Stimulated activated CD4-positive, alpha-beta T cell treated with anti-CD3 and anti-CD28 coated beads, Interleukin-1b, Interleukin-23, amount 100 ng/mL, for 48 hours (primary cell): ENCODE measurements around the gene PRKCSH.
"Not testable (repeated sequence)": the region's sequence is repeated elsewhere in the genome, so short reads cannot be mapped to it uniquely, and the experiment has no call there.

Experiments used
- DNase-seq: peaks from one replicate; pipeline ENCODE4 v3.0.0-alpha.2; 2020

The PRKCSH gene, protein sequence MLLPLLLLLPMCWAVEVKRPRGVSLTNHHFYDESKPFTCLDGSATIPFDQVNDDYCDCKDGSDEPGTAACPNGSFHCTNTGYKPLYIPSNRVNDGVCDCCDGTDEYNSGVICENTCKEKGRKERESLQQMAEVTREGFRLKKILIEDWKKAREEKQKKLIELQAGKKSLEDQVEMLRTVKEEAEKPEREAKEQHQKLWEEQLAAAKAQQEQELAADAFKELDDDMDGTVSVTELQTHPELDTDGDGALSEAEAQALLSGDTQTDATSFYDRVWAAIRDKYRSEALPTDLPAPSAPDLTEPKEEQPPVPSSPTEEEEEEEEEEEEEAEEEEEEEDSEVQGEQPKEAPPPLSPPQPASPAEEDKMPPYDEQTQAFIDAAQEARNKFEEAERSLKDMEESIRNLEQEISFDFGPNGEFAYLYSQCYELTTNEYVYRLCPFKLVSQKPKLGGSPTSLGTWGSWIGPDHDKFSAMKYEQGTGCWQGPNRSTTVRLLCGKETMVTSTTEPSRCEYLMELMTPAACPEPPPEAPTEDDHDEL

DNA sequence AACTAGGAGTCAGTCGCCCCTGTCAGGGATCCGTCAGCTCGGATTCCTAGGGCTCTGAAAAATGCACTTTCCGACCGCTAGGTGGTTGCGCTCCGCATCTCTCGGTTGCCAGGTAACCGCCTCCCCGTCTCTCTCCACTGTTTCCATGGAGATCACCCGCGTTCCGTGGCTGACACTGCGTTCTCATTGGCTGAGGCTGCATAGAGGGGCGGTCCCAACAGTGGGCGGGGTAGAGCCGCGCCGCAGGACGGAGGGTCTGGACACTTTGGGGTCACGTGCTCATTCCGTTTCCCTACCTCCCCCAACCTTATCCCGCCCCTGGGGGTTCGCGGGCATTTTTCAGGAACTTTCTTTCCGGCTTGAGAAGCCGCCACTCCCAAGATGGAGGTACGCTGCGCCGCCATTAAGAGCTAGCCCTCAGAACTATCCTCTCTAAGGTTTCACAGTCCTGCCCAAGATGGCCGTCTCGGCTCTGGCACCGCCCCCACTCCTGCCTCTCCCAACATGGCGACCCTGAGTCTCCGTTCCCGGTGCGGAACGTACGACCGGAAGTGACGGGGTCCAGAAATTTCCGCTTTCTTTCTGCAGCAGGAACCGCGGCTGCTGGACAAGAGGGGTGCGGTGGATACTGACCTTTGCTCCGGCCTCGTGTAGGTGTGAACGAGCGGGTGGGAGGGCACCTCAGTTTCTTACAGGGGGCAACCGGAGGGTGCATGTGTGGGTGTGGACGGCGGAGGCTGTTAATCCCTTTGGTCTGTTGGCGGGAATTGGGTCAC lies at the start of gene PRKCSH, which contains the start of gene ODAD3:
Gene PRKCSH, plus strand, starts transcription at position 579 of the 776 bp plus-strand sequence. CDS start 483 bp downstream, outside the sequence.
Gene ODAD3, minus strand, starts transcription at position 65 of the 776 bp plus-strand sequence. CDS start 105 bp downstream, outside the sequence.
- DNase-seq = peak; percentile 100

DNA sequence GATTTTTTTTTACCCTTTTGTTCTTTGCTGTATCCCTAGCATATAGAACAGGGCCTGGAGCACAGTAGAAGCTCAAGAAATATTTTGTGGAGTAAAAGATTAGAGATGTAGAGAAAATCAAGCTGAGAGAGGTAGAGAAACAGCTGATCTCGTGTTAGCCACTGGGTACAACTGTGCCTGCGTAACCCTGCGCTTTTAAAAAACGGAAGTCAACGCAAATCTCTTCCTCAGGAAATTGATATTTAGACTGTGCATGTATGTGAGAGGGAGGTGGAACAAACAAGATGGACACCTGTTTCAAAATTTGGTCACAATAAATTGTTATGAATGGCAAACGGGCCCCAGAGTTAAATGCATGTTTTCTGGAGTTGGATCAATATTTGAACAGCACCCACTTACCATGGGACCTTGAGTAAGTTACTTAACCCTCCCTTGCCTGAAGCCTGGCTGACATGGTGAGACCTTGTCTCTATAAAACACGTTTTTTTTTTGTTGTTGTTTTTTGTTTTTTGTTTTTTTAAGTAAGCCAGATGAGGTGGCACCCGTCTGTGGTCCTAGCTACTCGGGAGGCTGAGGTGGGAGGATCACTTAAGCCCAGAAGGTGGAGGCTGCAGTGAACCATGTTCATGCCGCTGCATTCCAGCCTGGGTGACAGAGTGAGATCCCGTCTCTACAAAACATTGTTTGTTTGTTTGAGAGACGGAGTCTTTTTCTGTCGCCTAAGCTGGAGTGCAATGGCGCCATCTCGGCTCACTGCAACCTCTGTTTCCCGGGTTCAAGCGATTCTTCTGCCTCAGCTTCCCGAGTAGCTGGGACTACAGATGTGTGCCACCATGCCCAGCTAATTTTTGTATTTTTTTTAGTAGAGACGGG lies 48.0 kb upstream of the PRKCSH start:
- no peak for DNase-seq

DNA sequence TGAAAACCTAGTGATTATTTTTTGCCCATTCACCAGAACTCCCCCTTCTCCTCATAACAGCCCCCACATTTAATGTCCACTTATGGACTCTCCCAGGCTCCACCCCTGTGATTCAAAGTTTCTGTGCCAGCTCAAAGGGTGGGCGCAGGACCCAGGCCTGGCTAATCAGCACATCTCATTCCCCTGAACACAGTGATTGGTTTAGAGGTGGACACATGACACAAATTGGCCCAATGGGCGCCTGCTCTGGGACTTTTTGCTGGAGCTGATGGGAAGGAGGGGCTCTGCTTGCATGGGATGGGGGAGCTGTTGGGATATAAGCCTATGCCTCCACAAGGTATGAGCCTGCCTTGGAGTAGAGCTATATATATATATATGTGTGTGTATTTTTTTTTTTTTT lies 45.1 kb upstream of the PRKCSH start:
- no peak for DNase-seq

DNA sequence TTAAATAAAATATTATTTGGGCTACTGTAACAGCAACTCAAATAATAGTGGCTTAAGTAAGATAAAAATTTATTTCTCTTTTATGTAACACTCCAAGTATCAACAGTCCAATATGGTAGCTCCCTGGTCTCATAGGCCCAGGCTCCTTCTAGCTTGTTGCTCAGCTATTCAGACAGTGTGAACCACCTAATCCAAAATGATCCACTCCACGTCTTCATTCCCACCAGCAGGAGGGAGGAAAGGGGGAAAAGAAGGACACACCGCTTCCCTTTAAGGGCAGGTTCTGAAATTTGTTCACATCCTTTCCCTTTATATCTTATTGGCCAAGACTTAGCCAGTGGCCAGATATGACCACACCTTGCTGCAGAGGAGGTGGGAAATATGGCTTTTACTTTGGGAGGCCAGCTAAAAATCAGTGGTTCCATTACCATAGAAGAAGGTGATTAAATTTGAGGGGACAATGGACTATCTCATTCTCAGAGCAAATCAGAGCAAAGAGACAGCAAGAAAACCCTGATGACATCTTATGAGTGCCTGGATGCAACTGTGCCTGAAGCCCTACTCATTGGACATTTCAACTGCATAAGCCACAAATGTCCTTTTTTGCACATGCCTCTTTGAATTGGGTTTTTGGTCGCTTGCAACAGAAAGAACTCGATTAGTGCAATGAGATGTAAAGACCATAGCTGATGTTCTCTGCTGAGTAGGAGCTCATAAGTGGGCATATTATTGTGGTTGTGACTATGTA lies 44.3 kb upstream of the PRKCSH start:
- no peak for DNase-seq

DNA sequence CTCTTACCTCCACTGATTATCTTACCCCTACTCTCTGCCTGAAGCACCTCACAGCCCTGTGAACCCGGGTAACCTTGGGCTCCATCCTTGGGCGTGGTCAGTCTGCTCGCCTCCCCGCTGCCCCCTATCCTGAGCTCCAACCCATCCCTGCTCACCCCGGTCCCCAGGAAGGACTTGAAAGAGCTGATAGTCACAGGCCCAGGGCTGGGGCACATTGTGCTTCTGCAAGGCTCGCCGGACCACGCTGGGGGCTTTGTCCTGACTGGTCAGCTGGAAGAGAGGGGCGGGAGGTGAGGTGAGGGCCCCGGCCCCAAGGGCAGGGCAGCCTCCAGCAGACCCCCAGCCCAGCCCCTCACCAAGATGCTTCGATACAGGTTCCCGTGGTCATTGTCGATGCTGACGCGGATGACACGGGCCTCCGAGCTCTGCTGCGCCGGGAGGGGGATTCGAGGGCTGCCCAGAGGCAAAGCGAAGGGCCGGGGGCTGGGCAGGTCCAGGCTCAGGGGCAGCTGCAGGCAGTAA lies 38.3 kb upstream of the PRKCSH start:
- no peak for DNase-seq

DNA sequence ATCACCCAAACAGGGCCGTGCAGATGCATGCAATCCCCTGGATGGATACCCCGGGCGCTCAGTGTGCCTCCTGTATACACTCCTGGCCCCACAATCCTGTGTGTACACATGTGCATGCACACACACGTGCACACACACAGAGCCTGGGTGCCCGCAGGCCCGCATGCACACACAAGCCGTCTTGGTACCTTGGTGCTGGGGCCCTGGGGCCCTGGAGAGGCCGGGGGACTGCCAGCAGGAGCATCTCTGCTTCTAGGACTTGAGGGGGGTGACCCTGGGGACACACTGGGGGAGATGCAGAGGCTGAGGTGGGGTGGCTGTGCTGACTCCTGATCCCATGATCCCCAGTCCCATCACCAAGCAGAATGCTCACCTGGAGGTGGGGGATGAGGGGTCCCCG lies 35.8 kb upstream of the PRKCSH start:
- no peak for DNase-seq

DNA sequence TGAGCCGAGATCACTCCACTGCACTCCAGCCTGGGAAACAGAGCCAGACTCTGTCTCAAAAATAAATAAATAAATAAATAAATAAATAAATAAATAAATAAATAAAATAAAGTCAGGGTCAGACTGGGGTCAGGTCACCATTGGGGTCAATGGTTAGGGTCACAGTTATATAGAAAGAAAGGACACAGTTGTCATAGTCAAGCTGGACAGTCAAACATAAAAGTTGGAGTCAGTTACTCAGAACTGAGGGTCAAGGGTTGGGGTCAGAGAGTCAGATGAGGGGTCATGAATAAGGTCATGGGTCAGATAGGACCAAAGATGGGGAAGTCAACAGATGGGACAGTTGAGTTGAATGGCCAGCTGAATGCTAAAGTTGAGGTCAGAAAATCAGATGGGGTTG lies 34.6 kb upstream of the PRKCSH start:
- DNase-seq = no peak

DNA sequence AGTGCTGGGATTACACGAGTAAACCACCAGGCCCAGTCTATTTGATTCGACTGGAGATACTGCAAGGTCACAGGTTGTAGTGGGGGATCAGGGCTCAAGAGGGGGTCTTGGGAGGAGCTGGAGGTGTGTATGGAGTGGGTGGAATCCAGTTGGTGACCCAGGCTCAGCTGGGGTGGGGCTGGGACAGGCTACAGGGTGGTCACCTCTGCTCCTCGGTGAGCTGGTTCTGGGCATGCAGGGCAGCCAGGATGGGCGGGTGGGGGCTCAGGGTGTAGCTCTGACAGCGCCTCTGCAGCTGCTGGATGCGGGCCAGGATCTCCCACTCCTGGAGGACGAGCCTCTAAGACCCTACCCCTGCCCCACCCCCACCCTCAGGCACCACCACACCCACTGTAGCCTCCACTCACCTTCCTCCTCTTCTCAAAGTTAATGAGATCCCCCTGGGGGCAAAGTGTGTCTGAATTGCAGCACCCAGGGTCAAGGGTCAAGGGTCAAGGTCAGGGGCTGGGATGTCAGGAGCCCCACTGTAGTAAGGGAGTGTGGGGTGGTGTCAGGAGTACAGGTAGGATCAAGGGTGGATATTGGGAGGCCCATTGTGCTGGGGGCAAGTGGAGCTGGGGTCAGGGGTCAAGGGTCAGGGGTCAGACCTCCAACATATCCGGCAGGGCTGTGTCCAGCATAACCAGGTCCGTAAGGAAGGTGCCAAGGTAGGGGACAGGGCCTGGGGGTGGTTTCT lies 33.5 kb upstream of the PRKCSH start:
- DNase-seq = no peak

DNA sequence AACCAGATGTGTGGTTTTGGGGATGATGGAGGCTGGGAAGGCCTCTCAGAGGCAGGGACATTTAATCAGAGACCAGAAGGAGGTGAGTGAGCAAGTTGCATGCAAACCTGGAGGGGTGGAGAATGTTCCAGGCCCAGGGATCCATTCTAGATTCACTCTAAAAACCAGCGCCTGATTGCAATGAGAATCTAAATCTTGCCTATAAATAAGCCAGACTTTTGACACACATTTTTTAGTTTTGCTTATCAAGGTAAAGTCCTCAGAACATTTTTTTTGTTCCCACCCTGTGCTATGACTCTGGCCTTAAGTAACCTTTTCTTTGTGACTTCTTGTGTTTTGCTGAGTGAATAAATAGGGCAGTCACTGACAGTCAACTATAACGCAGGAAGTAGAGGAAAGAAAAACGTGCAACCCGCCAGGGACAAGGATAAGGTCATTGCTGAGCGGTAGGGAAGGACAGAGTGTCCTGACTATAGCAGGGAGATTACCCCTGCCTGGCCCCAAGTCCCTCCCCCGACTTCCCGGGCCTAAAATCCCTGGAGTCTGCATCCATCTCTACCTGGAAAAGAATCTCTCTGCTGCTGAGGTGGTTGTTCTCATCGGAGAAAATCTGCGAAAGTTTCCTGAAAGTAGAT lies 30.7 kb upstream of the PRKCSH start:
- no peak for DNase-seq

DNA sequence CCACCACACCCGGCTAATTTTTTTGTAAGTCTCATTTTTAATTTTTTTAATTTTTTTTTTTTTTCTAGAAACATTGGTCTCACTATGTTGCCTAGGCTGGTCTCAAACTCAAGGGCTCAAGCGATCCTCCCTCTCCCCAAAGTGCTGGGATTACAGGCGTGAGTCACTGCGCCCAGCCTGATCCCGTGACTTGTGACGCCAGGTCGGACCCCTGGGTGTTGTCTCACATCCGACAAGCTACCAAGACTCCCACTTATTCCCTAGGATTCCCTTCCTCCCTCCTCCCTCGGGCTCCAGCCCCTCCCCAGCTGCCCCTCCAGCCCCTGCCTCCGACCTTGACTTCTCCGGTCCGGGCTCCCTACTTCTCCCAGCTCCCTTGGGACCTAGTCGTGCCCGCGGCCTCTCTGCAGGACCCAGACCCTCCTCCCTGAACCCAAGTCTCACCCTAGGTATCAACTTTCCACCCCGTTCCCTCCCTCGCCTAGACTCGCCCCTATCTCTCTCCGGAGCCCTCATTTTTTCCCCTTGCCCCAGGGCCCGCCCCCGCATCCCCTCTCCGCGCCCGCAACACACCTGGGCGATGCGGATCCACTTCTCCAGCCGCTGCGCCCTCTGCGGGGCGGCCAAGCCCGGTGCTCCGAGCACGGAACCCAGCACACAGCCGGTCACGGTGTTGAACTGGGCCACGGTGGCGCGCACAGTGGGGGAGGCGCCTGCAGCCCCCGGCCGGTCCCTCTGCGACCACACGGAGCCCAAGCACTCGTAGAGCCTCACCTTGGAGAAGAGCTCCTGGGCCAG lies 29.4 kb upstream of the PRKCSH start:
- peak; percentile 37 for DNase-seq

DNA sequence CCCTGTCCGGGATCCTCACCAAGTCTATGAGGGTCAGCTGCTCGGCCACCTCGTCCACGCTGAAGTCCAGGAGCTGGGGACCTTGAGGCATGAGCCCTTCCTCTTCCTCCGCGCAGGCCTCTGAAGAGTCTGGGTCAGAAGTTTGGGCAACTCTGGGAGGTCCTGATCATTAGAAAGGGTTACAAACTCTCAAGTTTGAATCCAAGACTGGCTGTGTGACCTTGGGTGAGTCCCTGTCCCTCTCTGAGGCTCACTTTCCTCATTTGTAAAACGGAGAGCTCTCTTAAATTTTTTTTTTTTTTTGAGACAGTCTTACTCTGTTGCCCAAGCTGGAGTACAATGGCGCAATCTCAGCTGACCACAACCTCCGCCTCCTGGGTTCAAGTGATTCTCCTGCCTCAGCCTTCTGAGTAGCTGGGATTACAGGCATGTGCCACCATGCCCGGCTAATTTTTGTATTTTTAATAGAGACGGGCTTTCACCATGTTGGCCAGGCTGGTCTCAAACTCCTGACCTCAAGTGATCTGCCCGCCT lies 28.7 kb upstream of the PRKCSH start:
- DNase-seq = not testable (repeated sequence)

DNA sequence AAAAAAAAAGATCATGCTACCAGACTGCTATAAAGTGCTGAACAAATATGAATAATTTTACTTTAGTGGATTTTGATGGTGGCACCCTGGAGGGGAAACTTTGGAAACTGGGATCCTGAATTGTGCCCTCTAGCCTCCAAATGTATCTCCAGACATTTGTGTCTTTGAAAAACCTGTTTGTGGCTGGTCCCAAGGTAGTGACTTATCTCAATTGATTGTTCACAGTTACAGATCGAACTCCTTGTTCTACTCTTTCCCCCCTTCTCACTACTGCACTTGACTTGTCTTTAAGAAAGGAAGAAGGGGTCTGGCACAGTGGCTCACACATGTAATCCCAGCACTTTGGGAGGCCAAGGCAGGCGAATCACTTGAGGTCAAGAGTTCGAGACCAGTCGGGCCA lies 26.8 kb upstream of the PRKCSH start:
- no peak for DNase-seq

DNA sequence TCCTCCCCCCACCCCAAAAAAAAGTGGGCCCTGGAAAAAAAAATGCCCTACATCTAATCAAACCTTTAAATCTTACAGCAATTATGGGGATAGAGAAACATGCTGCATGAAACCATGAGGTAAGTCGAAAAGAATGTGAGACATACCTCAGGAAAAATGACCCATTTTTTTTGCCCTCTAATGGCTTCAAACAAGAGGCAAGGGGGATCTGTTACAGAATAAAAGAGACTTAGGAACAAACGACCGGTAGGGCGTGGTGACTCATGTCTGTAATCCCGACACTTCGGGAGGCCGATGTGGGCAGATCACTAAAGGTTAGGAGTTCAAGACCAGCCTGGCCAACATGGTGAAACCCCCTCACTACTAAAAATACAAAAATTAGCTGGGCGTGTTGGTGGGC lies 24.8 kb upstream of the PRKCSH start:
- no peak for DNase-seq

DNA sequence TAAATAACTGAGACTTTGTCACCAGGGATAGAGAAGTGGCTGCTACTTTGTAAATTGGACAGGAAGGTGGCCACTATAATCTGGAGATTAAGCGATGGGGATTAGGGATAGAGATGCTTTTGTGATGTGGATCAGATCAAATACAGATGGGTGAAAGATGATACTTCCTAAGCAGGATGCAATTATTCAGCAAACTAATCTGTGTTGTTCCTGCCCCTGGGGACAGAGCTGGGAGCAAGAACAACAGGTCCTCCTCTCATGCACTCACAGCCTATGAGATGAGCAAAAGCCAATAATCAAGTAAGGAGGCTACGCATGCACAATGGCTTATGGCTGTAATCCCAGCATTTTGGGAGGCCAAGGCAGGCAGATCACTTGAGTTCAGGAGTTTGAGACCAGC lies 20.9 kb upstream of the PRKCSH start:
- no peak for DNase-seq

DNA sequence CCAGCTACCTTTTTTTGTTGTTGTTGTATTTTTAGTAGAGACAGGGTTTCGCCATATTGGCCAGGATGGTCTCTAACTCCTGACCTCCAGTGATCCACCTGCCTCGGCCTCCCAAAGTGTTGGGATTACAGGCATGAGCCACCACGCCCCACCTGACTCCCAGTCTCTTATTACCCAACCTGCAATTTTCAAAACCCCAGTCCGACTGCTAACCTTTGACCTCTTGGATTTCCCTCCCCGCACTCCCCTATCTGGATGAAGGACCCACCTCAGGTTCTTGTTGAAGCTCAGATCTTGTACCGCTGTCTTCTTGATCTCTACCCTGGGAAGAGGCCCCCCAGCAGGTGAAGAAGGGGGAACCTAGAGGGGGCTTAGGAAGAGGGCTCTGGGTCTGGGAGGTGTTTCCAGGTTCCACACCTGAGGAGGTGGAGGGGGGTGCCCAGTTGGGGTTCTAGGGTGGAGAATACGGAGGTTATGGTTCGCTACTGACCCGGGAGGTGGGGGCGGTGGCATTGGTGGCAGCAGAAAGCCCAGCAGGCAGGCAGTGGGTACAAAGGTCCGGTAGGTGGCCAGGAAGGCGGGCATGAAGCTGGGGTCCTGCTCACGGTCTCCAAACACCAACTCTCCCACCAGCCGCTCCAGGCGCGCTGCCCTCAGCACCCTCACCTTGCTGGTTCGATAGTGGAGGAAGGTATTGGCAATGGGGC lies 18.9 kb upstream of the PRKCSH start:
- DNase-seq = no peak

DNA sequence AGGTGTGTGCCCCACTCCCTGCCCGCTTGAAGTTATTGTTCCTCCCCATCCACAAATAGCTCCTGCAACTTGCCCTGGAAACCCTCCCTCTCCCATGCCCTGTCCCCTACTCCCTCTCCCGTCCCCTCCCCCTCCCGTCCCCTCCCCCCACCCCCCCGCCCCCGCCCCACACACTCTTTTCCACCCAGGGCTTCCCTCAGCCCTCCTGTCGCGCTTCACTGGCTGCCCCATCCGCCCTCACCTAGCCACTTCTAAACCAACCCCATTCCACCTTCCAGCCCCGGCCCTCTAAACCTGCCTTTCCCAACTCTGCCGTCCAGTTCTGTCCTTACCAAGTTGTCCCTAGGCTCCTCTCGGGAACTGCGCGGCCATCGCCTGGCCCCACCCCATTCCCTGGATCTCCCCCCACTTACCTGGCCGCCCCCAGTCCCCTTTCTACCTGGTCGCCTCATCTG lies 17.3 kb upstream of the PRKCSH start:
- no peak for DNase-seq

DNA sequence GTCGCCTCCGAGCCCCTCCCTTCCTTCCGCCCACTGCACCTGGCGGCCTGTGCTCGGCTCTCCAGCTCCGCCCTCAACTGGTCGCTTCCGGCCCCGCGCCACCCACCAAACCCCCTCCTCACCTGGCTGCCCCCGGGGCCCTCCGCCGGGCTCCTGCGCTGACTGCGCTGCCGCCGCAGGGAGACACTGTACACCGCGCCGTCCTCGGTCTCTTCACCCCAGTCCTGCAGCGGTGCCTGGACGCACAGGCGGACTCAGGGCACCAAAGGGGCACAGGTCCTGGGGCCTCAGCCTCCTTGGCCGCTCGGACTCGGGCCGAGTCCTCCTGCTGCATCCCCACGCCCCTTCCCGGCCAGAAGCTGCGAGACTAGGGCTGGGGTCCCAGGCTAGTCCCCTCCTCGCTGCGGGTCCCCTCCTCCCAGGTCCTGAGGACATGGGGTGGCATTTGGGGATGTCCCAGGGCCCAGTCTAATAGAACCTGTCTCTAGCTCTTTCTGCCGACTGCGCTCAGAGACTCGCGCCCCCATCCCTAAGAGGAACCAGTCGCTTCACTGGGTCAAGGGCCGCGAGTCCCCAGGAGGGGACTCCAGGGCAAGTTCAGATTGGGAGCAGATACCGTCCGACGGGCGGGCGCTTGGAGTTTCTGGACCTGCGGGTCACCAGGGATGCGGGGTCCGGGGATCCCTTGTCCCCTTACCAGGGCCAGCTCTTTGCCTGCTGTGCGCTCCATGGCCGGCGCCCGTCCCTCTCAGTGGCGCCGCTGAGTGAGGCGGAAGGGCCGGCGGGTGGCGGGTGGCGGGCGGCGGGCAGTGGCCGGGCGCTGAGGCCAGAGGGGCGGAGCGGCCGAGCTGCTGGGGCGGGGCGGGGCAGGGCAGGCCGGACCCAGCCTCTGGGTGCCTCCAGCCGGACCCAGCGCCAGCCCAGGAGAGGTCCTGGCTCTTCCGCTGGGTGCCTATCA lies 16.6 kb upstream of the PRKCSH start, which contains the start of gene RGL3:
Gene RGL3, minus strand, starts transcription at position 766 of the 958 bp plus-strand sequence. Its CDS starts 36 bp downstream, at position 730.
- DNase-seq = no peak
